Breast epithelium (tissue), 4 donors: Measurements from ENCODE around the gene RAI1. TPM values are rescaled to one million over a fixed set of nuclear protein-coding genes. Genes with fewer than 3 reads are reported as not detected.

Experiments used
- DNase-seq, 2 donors: peaks; one replicate each; pipeline ENCODE4 v3.0.0-alpha.2; 2019; ENCODE audit warnings: low spot score in 2 of 2
- H3K27ac ChIP-seq, 2 donors: fragments of 200-600 bp; sonication (generic) in 1 of 2; one replicate each; pipeline ENCODE4 v1.5.1; 2016 to 2019; ENCODE audit warnings: mild to moderate bottlenecking in 1 of 2
- H3K27me3 ChIP-seq, 2 donors: fragments of 200-600 bp; sonication (generic) in 1 of 2; one replicate each; pipeline versions ENCODE4 v1.5.1 to v1.6.0; 2017 to 2019; ENCODE audit warnings: control low read depth in 1 of 2, mild to moderate bottlenecking in 1 of 2
- H3K36me3 ChIP-seq: fragments of 200-600 bp; one replicate; pipeline ENCODE4 v1.5.1; 2019
- H3K4me1 ChIP-seq, 2 donors: fragments of 200-600 bp; sonication (generic); one replicate each; pipeline ENCODE4 v1.5.1; 2016 to 2019; ENCODE audit warnings: control low read depth in 1 of 2
- H3K4me3 ChIP-seq, 3 donors: fragments of 200-600 bp; sonication (generic); 1 replicate in 2 of 3; 2 replicates in 1 of 3; pipeline ENCODE4 v1.5.1; 2016 to 2019; ENCODE audit warnings: mild to moderate bottlenecking in 3 of 3, moderate library complexity in 2 of 3
- H3K9me3 ChIP-seq, 2 donors: fragments of 200-600 bp; sonication (generic) in 1 of 2; one replicate each; pipeline ENCODE4 v1.5.1; 2016 to 2019; ENCODE audit warnings: control low read depth in 1 of 2
- POLR2A ChIP-seq: fragments of 450-650 bp; IDR thresholded peaks from one replicate; pipeline ENCODE4 v1.6.1; 2016; ENCODE audit warnings: antibody characterized with exemption, mild to moderate bottlenecking, moderate library complexity
- POLR2AphosphoS5 ChIP-seq, 3 donors: sonication (generic); formaldehyde crosslinking; IDR thresholded peaks; one replicate each; pipeline ENCODE4 v1.6.1; 2017; ENCODE audit warnings: antibody characterized with exemption in 3 of 3
- intact Hi-C: fragments of 100-400 bp; cut with DNase I; formaldehyde crosslinking; loops from one replicate; pipeline ENCODE4 v1.15.1; 2023; ENCODE audit warnings: low total_unique reads
- total RNA-seq, 3 donors: library from RNA; depleted of rRNA; stranded (reverse); fragments of >200 nt; gene quantifications; one replicate each; pipeline ENCODE4 v1.1.0, GENCODE V29; 2016
- TF ChIP-seq, protein P1 (sequence below), 3 donors: fragments of 450-650 bp; IDR thresholded peaks; one replicate each; pipeline ENCODE4 v1.5.1; 2016 to 2017; ENCODE audit warnings: antibody characterized with exemption in 3 of 3, mild to moderate bottlenecking in 3 of 3, moderate library complexity in 3 of 3

Gene RAI1
- total RNA-seq, 3 donors from 2014 or later: 5.6 to 25.6 (median 20.6) TPM

DNA sequence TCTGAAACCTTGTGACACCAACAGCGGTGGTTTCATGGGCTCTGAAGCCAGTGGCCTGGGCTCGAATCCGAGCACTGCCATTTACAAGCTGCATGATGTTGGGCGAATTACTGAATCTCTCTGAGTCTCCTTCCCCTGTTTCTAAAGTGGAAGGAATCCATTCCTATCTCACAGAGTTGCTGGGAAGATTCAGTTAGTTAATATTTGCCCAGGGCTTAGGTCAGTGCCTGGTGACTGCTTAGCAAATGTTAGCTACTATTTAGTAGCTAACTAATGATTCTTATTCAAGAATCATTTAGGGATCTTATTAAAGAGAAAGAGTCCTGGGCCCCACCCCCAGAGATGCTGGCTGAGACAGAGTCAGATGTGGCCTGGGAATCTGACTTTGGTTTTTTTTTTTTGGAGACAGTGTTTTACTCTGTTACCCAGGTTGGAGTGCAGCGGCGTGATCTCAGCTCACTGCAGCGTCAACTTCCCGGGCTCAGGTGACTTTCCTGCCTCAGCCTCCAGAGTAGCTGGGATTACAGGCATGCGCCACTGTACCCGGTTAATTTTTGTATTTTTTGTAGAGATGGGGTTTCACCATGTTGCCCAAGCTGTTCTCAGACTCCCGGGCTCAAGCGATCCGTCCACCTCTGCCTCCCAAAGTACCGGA lies 33.6 kb upstream of the RAI1 start:
- H3K9me3 ChIP-seq: peaks cover 0 to 5% of the 10 kb centered on the region in 2 donors
- no peak overlapping the region for H3K27ac ChIP-seq
- no peaks in the 10 kb centered on the region for H3K36me3 ChIP-seq
- DNase-seq: no peak
- H3K4me1 ChIP-seq: no peaks in the 10 kb centered on the region
- H3K27me3 ChIP-seq: no peaks in the 10 kb centered on the region
- no peak overlapping the region for H3K4me3 ChIP-seq
- no peak for TF ChIP-seq POLR2AphosphoS5 (IDR thresholded peaks at IDR 0.05)
- TF ChIP-seq, protein P1, sequence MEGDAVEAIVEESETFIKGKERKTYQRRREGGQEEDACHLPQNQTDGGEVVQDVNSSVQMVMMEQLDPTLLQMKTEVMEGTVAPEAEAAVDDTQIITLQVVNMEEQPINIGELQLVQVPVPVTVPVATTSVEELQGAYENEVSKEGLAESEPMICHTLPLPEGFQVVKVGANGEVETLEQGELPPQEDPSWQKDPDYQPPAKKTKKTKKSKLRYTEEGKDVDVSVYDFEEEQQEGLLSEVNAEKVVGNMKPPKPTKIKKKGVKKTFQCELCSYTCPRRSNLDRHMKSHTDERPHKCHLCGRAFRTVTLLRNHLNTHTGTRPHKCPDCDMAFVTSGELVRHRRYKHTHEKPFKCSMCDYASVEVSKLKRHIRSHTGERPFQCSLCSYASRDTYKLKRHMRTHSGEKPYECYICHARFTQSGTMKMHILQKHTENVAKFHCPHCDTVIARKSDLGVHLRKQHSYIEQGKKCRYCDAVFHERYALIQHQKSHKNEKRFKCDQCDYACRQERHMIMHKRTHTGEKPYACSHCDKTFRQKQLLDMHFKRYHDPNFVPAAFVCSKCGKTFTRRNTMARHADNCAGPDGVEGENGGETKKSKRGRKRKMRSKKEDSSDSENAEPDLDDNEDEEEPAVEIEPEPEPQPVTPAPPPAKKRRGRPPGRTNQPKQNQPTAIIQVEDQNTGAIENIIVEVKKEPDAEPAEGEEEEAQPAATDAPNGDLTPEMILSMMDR (IDR thresholded peaks at IDR 0.05): no peak
- TF ChIP-seq POLR2A: no peak
- intact Hi-C loops: loop anchor here (10.0 kb wide), 1 partner anchor 153 kb away; the partner anchor contains the start of gene RASD1

DNA sequence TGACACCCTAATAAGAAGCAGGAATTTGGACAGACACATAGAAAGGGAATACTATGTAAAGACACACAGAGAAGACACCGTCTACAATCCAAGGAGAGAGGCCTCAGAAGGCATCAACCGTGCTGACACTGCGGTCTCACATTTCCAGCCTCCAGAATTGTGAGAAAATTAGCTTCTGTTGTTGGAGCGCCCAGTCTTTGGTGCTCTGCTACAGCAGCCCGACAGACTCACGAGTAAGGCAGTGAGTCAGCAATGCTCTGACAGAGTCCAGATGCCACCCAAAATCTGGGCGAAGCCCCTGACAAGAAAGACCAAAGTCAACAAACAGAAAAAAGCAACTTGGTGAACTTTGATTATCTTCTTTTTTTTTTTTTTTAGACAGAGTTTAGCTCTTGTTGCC lies 32.5 kb upstream of the RAI1 start:
- intact Hi-C loops: loop anchor here (10.0 kb wide), 1 partner anchor 154 kb away; the partner anchor contains the start of gene RASD1
- DNase-seq: no peak

DNA sequence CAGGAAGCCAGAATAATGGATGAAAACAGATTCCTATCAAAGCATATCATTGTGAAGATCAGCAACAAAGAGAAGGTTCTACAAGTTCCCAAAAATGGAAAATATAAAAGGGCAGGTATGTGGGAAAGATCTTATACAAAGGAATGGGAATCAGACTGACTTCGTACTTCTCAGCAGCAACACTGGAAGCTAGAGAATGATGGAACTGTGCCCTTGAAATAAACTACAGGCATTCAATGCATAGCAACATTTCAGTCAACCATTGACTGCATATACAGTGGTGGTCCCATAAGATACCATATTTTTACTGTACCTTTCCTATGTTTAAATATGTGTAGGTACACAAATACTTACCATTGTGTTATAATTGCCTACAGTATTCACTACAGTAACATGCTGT lies 30.3 kb upstream of the RAI1 start:
- H3K36me3 ChIP-seq: no peaks in the 10 kb centered on the region
- no peaks in the 10 kb centered on the region for H3K4me1 ChIP-seq
- H3K4me3 ChIP-seq: no peak overlapping the region
- H3K27me3 ChIP-seq: no peaks in the 10 kb centered on the region
- no peak overlapping the region for H3K27ac ChIP-seq
- DNase-seq: no peak
- intact Hi-C loops: no loop called here
- peaks cover 0 to 6% of the 10 kb centered on the region in 2 donors for H3K9me3 ChIP-seq
- TF ChIP-seq, protein P1 (IDR thresholded peaks at IDR 0.05): no peak
- TF ChIP-seq POLR2AphosphoS5 (IDR thresholded peaks at IDR 0.05) (no peak), POLR2A (no peak)

More for the DNA sequence above, 32.5 kb upstream of the RAI1 start:
- TF ChIP-seq POLR2AphosphoS5 (IDR thresholded peaks at IDR 0.05) (no peak), POLR2A (no peak)
- TF ChIP-seq, protein P1 (IDR thresholded peaks at IDR 0.05): no peak
- no peaks in the 10 kb centered on the region for H3K4me1 ChIP-seq
- no peaks in the 10 kb centered on the region for H3K27me3 ChIP-seq
- no peak overlapping the region for H3K27ac ChIP-seq
- H3K36me3 ChIP-seq: no peaks in the 10 kb centered on the region
- no peak overlapping the region for H3K4me3 ChIP-seq
- peaks cover 0 to 5% of the 10 kb centered on the region in 2 donors for H3K9me3 ChIP-seq

DNA sequence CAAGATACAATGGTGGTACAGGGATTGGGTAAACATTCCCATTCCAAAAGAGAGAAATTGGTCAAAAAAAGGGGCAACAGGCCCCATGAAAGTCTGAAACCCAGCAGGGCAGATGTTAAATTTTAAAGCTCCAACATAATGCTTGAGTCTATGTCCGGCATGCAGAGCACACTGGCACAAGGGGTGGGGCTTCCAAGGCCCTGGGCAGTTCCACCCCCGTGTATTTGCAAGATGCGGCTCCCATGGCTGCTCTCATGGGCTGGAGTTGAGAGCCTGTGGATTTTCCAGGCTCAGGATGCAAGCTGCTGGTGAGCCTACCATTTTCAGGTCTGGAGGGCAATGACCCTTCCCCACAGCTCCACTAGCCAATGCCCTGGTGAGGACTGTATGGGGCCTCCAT lies 27.9 kb upstream of the RAI1 start:
- H3K27me3 ChIP-seq: no peaks in the 10 kb centered on the region
- H3K4me1 ChIP-seq: no peaks in the 10 kb centered on the region
- intact Hi-C loops: no loop called here
- H3K27ac ChIP-seq: no peak overlapping the region
- DNase-seq: no peak
- H3K9me3 ChIP-seq: peaks cover 0 to 6% of the 10 kb centered on the region in 2 donors
- H3K36me3 ChIP-seq: no peaks in the 10 kb centered on the region
- TF ChIP-seq, protein P1 (IDR thresholded peaks at IDR 0.05): no peak
- TF ChIP-seq POLR2AphosphoS5 (IDR thresholded peaks at IDR 0.05): no peak
- TF ChIP-seq POLR2A: no peak
- H3K4me3 ChIP-seq: no peak overlapping the region

DNA sequence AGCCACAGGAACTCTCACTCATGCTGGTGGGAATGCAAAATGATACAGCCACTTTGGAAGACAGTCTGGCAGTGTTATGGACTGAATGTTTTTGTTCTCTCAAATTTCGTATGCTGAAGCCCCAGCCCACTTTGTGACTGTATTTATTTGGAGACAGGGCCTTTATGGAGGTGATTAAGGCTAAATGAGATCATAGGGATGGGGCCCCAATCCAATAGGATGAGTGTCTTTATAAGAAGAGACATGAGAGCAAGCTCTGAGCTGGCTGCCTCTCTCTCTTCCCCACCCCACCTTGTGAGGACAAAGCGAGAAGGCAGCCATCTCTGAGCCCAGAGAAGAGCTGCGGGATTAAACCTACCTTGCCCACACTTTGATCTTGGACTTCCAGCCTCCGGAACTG lies 21.9 kb upstream of the RAI1 start:
- H3K4me1 ChIP-seq: no peaks in the 10 kb centered on the region
- H3K4me3 ChIP-seq: no peak overlapping the region
- H3K27me3 ChIP-seq: no peaks in the 10 kb centered on the region
- DNase-seq: no peak
- H3K27ac ChIP-seq: no peak overlapping the region
- TF ChIP-seq POLR2AphosphoS5 (IDR thresholded peaks at IDR 0.05): no peak
- TF ChIP-seq POLR2A: no peak
- TF ChIP-seq, protein P1 (IDR thresholded peaks at IDR 0.05): no peak
- H3K36me3 ChIP-seq: no peaks in the 10 kb centered on the region
- intact Hi-C loops: no loop called here
- H3K9me3 ChIP-seq: peaks cover 5 to 6% of the 10 kb centered on the region in 2 donors
